Measurements from ENCODE around the gene SYPL2.

DNA sequence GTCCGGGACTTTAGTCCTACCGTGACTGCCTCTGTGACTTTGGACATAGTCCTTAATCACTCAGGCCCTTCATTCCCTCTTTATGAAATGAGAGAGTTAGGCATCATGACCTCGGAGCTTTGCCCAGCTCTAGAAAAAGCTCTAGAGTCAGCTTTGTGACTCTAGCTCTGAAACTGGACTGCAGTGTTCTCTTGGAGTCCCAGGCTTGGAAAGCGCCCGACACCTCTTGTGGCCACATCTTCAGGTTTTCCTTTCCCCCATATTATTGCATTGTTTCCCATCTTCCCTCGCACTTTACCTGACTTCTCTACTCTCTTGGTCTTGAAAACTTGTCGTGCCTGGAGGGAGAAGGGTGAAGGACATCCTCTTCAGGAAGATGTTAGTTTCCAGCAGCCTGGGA, 55.7 kb downstream of the SYPL2 start:
- TF ChIP-seq, protein P1, sequence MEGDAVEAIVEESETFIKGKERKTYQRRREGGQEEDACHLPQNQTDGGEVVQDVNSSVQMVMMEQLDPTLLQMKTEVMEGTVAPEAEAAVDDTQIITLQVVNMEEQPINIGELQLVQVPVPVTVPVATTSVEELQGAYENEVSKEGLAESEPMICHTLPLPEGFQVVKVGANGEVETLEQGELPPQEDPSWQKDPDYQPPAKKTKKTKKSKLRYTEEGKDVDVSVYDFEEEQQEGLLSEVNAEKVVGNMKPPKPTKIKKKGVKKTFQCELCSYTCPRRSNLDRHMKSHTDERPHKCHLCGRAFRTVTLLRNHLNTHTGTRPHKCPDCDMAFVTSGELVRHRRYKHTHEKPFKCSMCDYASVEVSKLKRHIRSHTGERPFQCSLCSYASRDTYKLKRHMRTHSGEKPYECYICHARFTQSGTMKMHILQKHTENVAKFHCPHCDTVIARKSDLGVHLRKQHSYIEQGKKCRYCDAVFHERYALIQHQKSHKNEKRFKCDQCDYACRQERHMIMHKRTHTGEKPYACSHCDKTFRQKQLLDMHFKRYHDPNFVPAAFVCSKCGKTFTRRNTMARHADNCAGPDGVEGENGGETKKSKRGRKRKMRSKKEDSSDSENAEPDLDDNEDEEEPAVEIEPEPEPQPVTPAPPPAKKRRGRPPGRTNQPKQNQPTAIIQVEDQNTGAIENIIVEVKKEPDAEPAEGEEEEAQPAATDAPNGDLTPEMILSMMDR (IDR thresholded peaks at IDR 0.05; ENCODE audit: low read length) = no peak
- TF ChIP-seq EZH2 (IDR thresholded peaks at IDR 0.05; ENCODE audit: borderline replicate concordance, low read length) = no peak
